Measurements from ENCODE around the gene TERT.

The TERT gene

GRCh38 chr5:1338506-1339070 lies 43.7 kb upstream of the TERT start:
- no peak overlapping the region for H3K4me3 ChIP-seq (replicated peaks; ENCODE audit: low read depth, low read length)
- TF ChIP-seq CTCF (IDR thresholded peaks at IDR 0.05; ENCODE audit: low read depth, low read length, missing control alignments): no peak
- DNase-seq (ENCODE audit: extremely low read depth, low read depth): no peak

- TF ChIP-seq CTCF (IDR thresholded peaks at IDR 0.05; ENCODE audit: low read depth, low read length, missing control alignments): no peak
- DNase-seq (ENCODE audit: extremely low read depth, low read depth): no peak
Measured at GRCh38 chr5:1338196-1338490, 43.3 kb upstream of the TERT start.

GRCh38 chr5:1337489-1338195 lies 42.8 kb upstream of the TERT start:
- TF ChIP-seq CTCF (IDR thresholded peaks at IDR 0.05; ENCODE audit: low read depth, low read length, missing control alignments): no peak
- no peak for DNase-seq (ENCODE audit: extremely low read depth, low read depth)
- no peak overlapping the region for H3K4me3 ChIP-seq (replicated peaks; ENCODE audit: low read depth, low read length)

More at GRCh38 chr5:1338196-1338490, 43.3 kb upstream of the TERT start:
- no peak overlapping the region for H3K4me3 ChIP-seq (replicated peaks; ENCODE audit: low read depth, low read length)

- DNase-seq (ENCODE audit: extremely low read depth, low read depth): no peak
- no peak overlapping the region for H3K4me3 ChIP-seq (replicated peaks; ENCODE audit: low read depth, low read length)
- no peak for TF ChIP-seq CTCF (IDR thresholded peaks at IDR 0.05; ENCODE audit: low read depth, low read length, missing control alignments)
Measured at GRCh38 chr5:1336749-1337488, 42.1 kb upstream of the TERT start.

- H3K4me3 ChIP-seq (replicated peaks; ENCODE audit: low read depth, low read length): no peak overlapping the region
- TF ChIP-seq CTCF (IDR thresholded peaks at IDR 0.05; ENCODE audit: low read depth, low read length, missing control alignments): no peak
- no peak for DNase-seq (ENCODE audit: extremely low read depth, low read depth)
Measured at GRCh38 chr5:1336106-1336561, 41.3 kb upstream of the TERT start.

GRCh38 chr5:1335540-1336095 lies 40.8 kb upstream of the TERT start:
- TF ChIP-seq CTCF (IDR thresholded peaks at IDR 0.05; ENCODE audit: low read depth, low read length, missing control alignments): no peak
- H3K4me3 ChIP-seq (replicated peaks; ENCODE audit: low read depth, low read length): no peak overlapping the region
- no peak for DNase-seq (ENCODE audit: extremely low read depth, low read depth)
